PC-9 (cell line): ENCODE data around the gene NXPH2. TPM values are rescaled to one million over a fixed set of nuclear protein-coding genes. Genes with fewer than 3 reads are reported as not detected.
"Not testable (repeated sequence)": the region's sequence is repeated elsewhere in the genome, so short reads cannot be mapped to it uniquely, and the experiment has no call there.

ENCODE experiments used
- BruUV-seq: library from RNA; stranded (reverse); fragments of 400-500 nt; replicated peaks from 2 replicates; lab custom pipeline; 2021; lab: Mats Ljungman, UMichigan
- CTCF ChIA-PET: fragments of 300-600 bp; sonication (Branson Sonifier 250); formaldehyde crosslinking; loops from one replicate; lab custom pipeline; 2022; ENCODE audit warnings: antibody characterized with exemption; lab: Charles Lee
- POLR2A ChIA-PET: fragments of 300-600 bp; sonication (Branson Sonifier 250); formaldehyde crosslinking; loops from one replicate; lab custom pipeline; 2022; ENCODE audit warnings: antibody characterized with exemption; ENCODE audit not compliant: unreplicated experiment; lab: Charles Lee
- DNase-seq, 2 experiments: peaks; one replicate each; pipeline versions ENCODE4 v3.0.0 to v3.0.0-alpha.2; 2015 to 2022; ENCODE audit warnings: mixed read lengths in 1 of 2
- H2AFZ ChIP-seq: fragments of 200-600 bp; sonication (generic); 2 replicates; pipeline ENCODE4 v1.8.1; 2017; ENCODE audit warnings: antibody characterized with exemption
- H3F3A ChIP-seq: fragments of 200-600 bp; sonication (generic); 2 replicates; pipeline ENCODE4 v1.8.1; 2017; ENCODE audit warnings: antibody characterized with exemption, mild to moderate bottlenecking, low read depth; ENCODE audit not compliant: insufficient read depth
- H3K27ac ChIP-seq: fragments of 200-600 bp; sonication (generic); 2 replicates; pipeline ENCODE4 v1.6.1; 2016; ENCODE audit warnings: mixed run types
- H3K27me3 ChIP-seq: fragments of 200-600 bp; sonication (generic); 2 replicates; pipeline ENCODE4 v1.6.1; 2016; ENCODE audit warnings: low read depth, mixed run types; ENCODE audit not compliant: insufficient read depth
- H3K36me3 ChIP-seq: fragments of 200-600 bp; sonication (generic); 2 replicates; pipeline ENCODE4 v1.6.1; 2016; ENCODE audit warnings: low read depth, mixed run types
- H3K4me1 ChIP-seq: fragments of 200-600 bp; sonication (generic); replicated peaks from 2 replicates; pipeline ENCODE4 v1.6.1; 2016; ENCODE audit warnings: mixed run types; ENCODE audit not compliant: insufficient read depth
- H3K4me2 ChIP-seq: fragments of 200-600 bp; sonication (generic); 2 replicates; pipeline ENCODE4 v1.6.1; 2017; ENCODE audit warnings: mixed run types
- H3K4me3 ChIP-seq: fragments of 200-600 bp; sonication (generic); 2 replicates; pipeline ENCODE4 v1.6.1; 2016; ENCODE audit warnings: mixed run types
- H3K79me2 ChIP-seq: fragments of 200-600 bp; sonication (generic); 2 replicates; pipeline ENCODE4 v1.6.1; 2017; ENCODE audit warnings: low read depth, mixed run types
- H3K9me2 ChIP-seq: fragments of 200-600 bp; sonication (generic); 2 replicates; pipeline ENCODE4 v1.8.1; 2017; ENCODE audit warnings: mild to moderate bottlenecking; ENCODE audit not compliant: insufficient read depth
- H3K9me3 ChIP-seq: fragments of 200-600 bp; sonication (generic); 2 replicates; pipeline ENCODE4 v1.8.1; 2016; ENCODE audit warnings: low read depth; ENCODE audit not compliant: insufficient read depth
- H4K20me1 ChIP-seq: fragments of 200-600 bp; sonication (generic); 2 replicates; pipeline ENCODE4 v1.8.1; 2017; ENCODE audit not compliant: insufficient read depth
- EZH2 ChIP-seq: fragments of 200-600 bp; sonication (generic); IDR thresholded peaks from 2 replicates; pipeline ENCODE4 v1.8.0; 2017; ENCODE audit warnings: antibody characterized with exemption, low read depth
- intact Hi-C: fragments of 100-400 bp; cut with micrococcal nuclease; formaldehyde crosslinking; loops from one replicate; pipeline ENCODE4 v1.10.0; 2022; ENCODE audit not compliant: unreplicated experiment
- total RNA-seq: library from RNA; stranded (reverse); gene quantifications from 2 replicates; pipeline ENCODE4 v1.2.3, GENCODE V29; 2021
- TF ChIP-seq, protein P1 (sequence below): fragments of 200-600 bp; sonication (generic); conservative IDR thresholded peaks from 2 replicates; pipeline ENCODE4 v1.6.1; 2017; ENCODE audit warnings: mixed run types, antibody characterized with exemption, mild to moderate bottlenecking, moderate library complexity

NXPH2 gene
- total RNA-seq, 1 experiment from 2014 or later, result not detected

DNA sequence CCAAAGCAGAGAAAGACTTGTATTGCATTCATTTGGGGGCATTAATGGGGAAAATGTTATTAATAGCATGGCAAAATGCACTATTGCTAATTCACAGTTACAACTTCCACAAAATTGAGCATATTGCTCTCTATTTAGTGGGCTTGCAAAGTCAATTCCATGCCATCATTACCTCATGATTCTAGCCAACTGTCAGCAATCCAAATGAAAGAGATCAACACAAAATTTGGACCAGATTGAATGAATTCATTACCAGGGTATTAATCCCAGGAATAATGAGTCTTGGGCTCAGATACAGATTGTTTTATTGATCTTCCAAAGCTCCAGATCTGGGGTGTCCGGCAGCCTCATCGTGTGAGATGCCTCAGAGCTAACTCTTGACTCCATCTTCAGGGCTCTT is 38.3 kb downstream of the NXPH2 start:
- TF ChIP-seq, protein P1, sequence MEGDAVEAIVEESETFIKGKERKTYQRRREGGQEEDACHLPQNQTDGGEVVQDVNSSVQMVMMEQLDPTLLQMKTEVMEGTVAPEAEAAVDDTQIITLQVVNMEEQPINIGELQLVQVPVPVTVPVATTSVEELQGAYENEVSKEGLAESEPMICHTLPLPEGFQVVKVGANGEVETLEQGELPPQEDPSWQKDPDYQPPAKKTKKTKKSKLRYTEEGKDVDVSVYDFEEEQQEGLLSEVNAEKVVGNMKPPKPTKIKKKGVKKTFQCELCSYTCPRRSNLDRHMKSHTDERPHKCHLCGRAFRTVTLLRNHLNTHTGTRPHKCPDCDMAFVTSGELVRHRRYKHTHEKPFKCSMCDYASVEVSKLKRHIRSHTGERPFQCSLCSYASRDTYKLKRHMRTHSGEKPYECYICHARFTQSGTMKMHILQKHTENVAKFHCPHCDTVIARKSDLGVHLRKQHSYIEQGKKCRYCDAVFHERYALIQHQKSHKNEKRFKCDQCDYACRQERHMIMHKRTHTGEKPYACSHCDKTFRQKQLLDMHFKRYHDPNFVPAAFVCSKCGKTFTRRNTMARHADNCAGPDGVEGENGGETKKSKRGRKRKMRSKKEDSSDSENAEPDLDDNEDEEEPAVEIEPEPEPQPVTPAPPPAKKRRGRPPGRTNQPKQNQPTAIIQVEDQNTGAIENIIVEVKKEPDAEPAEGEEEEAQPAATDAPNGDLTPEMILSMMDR, result no peak
- no peak for TF ChIP-seq EZH2
- Histone ChIP-seq H3K27ac (no peak overlapping the region), H3K36me3 (no peaks in the 10 kb centered on the region), H3K27me3 (no peaks in the 10 kb centered on the region), H3F3A (no peaks in the 10 kb centered on the region), H4K20me1 (no peaks in the 10 kb centered on the region), H3K9me2 (no peaks in the 10 kb centered on the region), H3K4me2 (no peak overlapping the region), H3K9me3 (no peaks in the 10 kb centered on the region; the same call in 1 of the 2 replicates), H3K4me3 (no peak overlapping the region), H2AFZ (no peak overlapping the region), H3K4me1 (no peaks in the 10 kb centered on the region), H3K79me2 (no peaks in the 10 kb centered on the region)
- no peak for DNase-seq
- ChIA-PET CTCF (no interaction called here), POLR2A (no interaction called here)
- BruUV-seq, result no TSS peak
- intact Hi-C loops, result no loop called here

DNA sequence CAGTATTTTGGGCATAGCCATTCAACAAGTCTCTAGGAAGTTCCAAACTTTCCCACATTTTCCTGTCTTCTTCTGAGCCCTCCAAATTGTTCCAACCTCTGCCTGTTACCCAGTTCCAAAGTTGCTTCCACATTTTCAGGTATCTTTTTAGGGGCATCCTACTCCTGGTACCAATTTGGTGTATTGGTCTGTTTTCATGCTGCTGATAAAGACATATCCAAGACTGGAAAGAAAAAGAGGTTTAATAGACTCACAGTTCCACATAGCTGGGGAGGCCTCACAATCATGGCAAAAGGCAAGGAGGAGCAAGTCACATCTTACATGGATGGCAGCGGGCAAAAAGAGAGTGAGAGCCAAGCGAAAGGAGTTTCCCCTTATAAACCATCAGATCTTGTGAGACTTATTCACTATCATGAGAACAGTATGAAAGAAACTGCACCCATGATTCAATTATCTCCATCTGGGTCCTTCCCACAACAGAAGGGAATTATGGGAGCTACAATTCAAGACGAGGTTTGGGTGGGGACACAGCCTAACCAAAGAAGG is 43.1 kb downstream of the NXPH2 start:
- H3F3A ChIP-seq, H3K9me3 ChIP-seq, intact Hi-C loops, H3K36me3 ChIP-seq, CTCF ChIA-PET, H3K27me3 ChIP-seq, H4K20me1 ChIP-seq, BruUV-seq, H3K4me1 ChIP-seq, H3K27ac ChIP-seq, H3K4me3 ChIP-seq, DNase-seq, POLR2A ChIA-PET, H3K4me2 ChIP-seq, H3K9me2 ChIP-seq, H3K79me2 ChIP-seq: not testable (repeated sequence)
- H2AFZ ChIP-seq, result 0 out of 2 replicates have a peak overlapping the region, but pooled peaks have one; percentile 27

DNA sequence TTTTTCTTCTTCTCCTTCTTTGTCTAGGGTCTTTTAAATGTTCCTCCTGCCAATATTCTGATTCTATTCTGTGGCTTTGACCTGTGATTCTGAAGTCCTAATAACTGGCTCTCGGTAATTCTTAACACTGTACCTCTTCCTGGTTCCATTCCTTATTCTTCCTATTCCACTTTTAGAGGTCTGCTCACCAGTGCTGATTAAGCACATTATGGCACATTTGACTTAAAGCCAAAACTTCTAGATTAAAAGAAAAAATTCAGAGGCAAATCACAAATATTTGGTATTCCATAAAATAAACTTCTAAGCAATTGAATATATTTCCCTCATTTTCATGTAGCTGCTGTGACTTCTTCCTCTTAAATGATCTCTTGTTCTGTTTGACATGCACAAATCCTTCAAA is 47.5 kb downstream of the NXPH2 start:
- ChIA-PET CTCF (no interaction called here), POLR2A (no interaction called here)
- H3K36me3 ChIP-seq, result no peaks in the 10 kb centered on the region

More for the DNA sequence above, 47.5 kb downstream of the NXPH2 start:
- no peak for DNase-seq
- H3K4me3 ChIP-seq, result no peak overlapping the region
- H3K4me2 ChIP-seq, result no peak overlapping the region
- TF ChIP-seq, protein P1, result no peak
- TF ChIP-seq EZH2, result no peak
- no peaks in the 10 kb centered on the region for H3K79me2 ChIP-seq
- H3F3A ChIP-seq, result no peaks in the 10 kb centered on the region
- no peaks in the 10 kb centered on the region for H3K9me2 ChIP-seq
- H2AFZ ChIP-seq, result no peak overlapping the region
- no peaks in the 10 kb centered on the region for H3K27me3 ChIP-seq
- no peaks in the 10 kb centered on the region for H3K4me1 ChIP-seq
- H3K27ac ChIP-seq, result no peak overlapping the region
- no TSS peak for BruUV-seq
- H3K9me3 ChIP-seq, result no peaks in the 10 kb centered on the region; the same call in 1 of the 2 replicates
- no peaks in the 10 kb centered on the region for H4K20me1 ChIP-seq
- intact Hi-C loops, result no loop called here
